Activated naive CD4-positive, alpha-beta T cell treated with anti-CD3 and anti-CD28 coated beads, Interleukin-2, amount 50 U/mL, for 16 hours (primary cell): Measurements from ENCODE around the gene AGBL4.

Source experiments
- DNase-seq: peaks from one replicate; pipeline ENCODE4 v3.0.0-alpha.2; 2020

AGBL4 gene

GRCh38 chr1:49171941-49172593 lies 851.7 kb downstream of the AGBL4 start:
- DNase-seq, result no peak

- no peak for DNase-seq
Measured at GRCh38 chr1:49166031-49166430, 857.7 kb downstream of the AGBL4 start.

GRCh38 chr1:49163031-49163430 lies 860.7 kb downstream of the AGBL4 start:
- DNase-seq, result no peak

- no peak for DNase-seq
Measured at GRCh38 chr1:49160677-49161076, 863.1 kb downstream of the AGBL4 start.

- DNase-seq, result no peak
Measured at GRCh38 chr1:49136738-49137251, 887.0 kb downstream of the AGBL4 start.

GRCh38 chr1:49125746-49126145 lies 898.0 kb downstream of the AGBL4 start:
- no peak for DNase-seq

GRCh38 chr1:49111931-49112330 lies 911.8 kb downstream of the AGBL4 start:
- DNase-seq, result no peak

- no peak for DNase-seq
Measured at GRCh38 chr1:49106445-49106844, 917.3 kb downstream of the AGBL4 start.

- no peak for DNase-seq
Measured at GRCh38 chr1:49104575-49104974, 919.2 kb downstream of the AGBL4 start.

- no peak for DNase-seq
Measured at GRCh38 chr1:49102752-49103151, 921.0 kb downstream of the AGBL4 start.

GRCh38 chr1:49098866-49099265 lies 924.9 kb downstream of the AGBL4 start:
- no peak for DNase-seq

- no peak for DNase-seq
Measured at GRCh38 chr1:49086327-49086726, 937.4 kb downstream of the AGBL4 start.

GRCh38 chr1:49085079-49085478 lies 938.7 kb downstream of the AGBL4 start:
- DNase-seq, result no peak

- DNase-seq, result no peak
Measured at GRCh38 chr1:49060766-49061165, 963.0 kb downstream of the AGBL4 start.

- DNase-seq, result no peak
Measured at GRCh38 chr1:49059087-49059486, 964.7 kb downstream of the AGBL4 start.

- no peak for DNase-seq
Measured at GRCh38 chr1:49052102-49052501, 971.7 kb downstream of the AGBL4 start.

- no peak for DNase-seq
Measured at GRCh38 chr1:49051647-49052046, 972.1 kb downstream of the AGBL4 start.

- DNase-seq, result no peak
Measured at GRCh38 chr1:49050041-49050440, 973.7 kb downstream of the AGBL4 start.

- DNase-seq, result no peak
Measured at GRCh38 chr1:49048188-49048587, 975.6 kb downstream of the AGBL4 start.

- no peak for DNase-seq
Measured at GRCh38 chr1:49046305-49046704, 977.4 kb downstream of the AGBL4 start.

GRCh38 chr1:49045371-49045770 lies 978.4 kb downstream of the AGBL4 start:
- DNase-seq, result no peak

- DNase-seq, result no peak
Measured at GRCh38 chr1:49036700-49037099, 987.1 kb downstream of the AGBL4 start.

- no peak for DNase-seq
Measured at GRCh38 chr1:49028396-49028795, 995.4 kb downstream of the AGBL4 start.

- DNase-seq, result no peak
Measured at GRCh38 chr1:49026230-49026811, 997.4 kb downstream of the AGBL4 start.
